Kidney epithelial cell (primary cell): ENCODE results near the gene MEIKIN. TPM values are rescaled to one million over a fixed set of nuclear protein-coding genes. Genes with fewer than 3 reads are reported as not detected.

ENCODE experiments used
- DNase-seq: peaks from one replicate; pipeline ENCODE4 v3.0.0-alpha.2; 2010; ENCODE audit warnings: low read depth
- H3K27me3 ChIP-seq: 2 replicates; pipeline ENCODE4 v1.6.0; 2011; ENCODE audit warnings: low read length; ENCODE audit not compliant: control insufficient read depth, insufficient read depth
- H3K36me3 ChIP-seq: 2 replicates; pipeline ENCODE4 v1.5.1; 2011; ENCODE audit warnings: low read length; ENCODE audit not compliant: control insufficient read depth, insufficient read depth
- H3K4me3 ChIP-seq: 2 replicates; pipeline ENCODE4 v1.5.1; 2011; ENCODE audit warnings: low read depth, mild to moderate bottlenecking, control low read depth, low read length
- CTCF ChIP-seq: IDR thresholded peaks from 2 replicates; pipeline ENCODE4 v1.5.1; 2011; ENCODE audit warnings: mild to moderate bottlenecking, moderate library complexity, low read length, control low read depth, inconsistent platforms; ENCODE audit not compliant: insufficient read depth, poor library complexity, severe bottlenecking
- total RNA-seq: library from RNA; depleted of rRNA; stranded (reverse); fragments of >200 nt; gene quantifications from 2 replicates; pipeline ENCODE4 v1.2.3, GENCODE V29; 2015

MEIKIN gene
- total RNA-seq, 1 donor from 2014 or later: not detected

GRCh38 chr5:131976414-131977211, 31.1 kb upstream of the MEIKIN start:
- Histone ChIP-seq H3K36me3 (no peaks in the 10 kb centered on the region), H3K4me3 (no peak overlapping the region), H3K27me3 (no peaks in the 10 kb centered on the region)
- TF ChIP-seq CTCF: no peak
- no peak for DNase-seq

DNA sequence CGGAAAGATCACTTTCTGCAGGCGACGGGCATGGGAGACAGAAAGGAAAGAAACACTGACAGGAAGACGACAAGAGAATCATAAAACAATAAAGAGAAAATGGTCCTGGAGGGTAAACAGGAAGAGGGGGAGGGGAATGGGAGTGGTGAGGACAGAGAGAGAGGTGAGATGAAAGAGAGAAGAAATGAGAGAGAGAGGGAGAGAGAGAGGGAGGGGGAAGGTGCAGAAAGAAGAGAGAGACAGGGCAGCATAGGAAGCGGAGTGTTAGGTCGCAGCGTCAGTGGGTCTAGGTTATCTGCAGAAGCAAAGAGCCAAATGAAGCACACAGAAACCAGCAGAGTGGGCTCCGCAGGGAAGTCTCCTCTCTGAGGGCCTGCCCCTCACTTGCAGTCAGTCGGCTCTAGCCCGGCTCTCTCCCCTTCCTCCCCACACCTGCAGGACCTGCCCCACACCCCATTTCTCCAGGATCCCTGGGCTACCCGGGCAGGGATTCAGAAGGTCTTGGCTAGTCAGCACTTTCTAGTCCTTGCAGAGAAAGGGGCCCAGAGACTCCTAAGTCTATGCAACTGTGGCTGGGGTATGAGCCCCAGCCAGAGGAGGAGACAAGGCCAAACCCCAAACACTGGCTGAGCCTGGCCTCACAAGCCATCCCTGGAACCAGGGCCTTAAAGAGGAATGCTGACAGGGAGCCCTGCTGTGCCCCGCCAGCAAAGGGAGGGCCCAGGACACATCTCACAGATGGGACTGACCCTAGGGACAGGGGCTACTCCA, 29.7 kb upstream of the MEIKIN start:
- Histone ChIP-seq H3K36me3 (no peaks in the 10 kb centered on the region), H3K4me3 (no peak overlapping the region), H3K27me3 (no peaks in the 10 kb centered on the region)
- no peak for DNase-seq
- TF ChIP-seq CTCF: no peak

DNA sequence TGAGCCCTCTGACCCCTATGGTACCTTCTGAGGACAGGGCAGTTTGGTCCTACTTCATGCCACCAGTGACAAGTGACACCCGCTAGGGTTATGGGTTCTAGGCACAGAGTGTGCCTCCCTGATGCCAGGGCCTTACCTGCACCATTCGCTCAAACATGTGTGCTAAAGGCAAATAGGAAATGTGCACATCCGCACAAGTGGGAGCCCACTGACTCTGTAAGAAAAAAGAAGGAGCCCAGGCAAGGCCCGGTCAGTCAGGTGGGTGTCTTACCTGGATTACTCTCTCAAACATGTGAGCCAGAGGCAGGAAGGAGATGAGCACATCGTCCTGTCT, 29.1 kb upstream of the MEIKIN start:
- Histone ChIP-seq H3K27me3 (no peaks in the 10 kb centered on the region), H3K4me3 (no peak overlapping the region), H3K36me3 (no peaks in the 10 kb centered on the region)
- DNase-seq: no peak
- no peak for TF ChIP-seq CTCF

DNA sequence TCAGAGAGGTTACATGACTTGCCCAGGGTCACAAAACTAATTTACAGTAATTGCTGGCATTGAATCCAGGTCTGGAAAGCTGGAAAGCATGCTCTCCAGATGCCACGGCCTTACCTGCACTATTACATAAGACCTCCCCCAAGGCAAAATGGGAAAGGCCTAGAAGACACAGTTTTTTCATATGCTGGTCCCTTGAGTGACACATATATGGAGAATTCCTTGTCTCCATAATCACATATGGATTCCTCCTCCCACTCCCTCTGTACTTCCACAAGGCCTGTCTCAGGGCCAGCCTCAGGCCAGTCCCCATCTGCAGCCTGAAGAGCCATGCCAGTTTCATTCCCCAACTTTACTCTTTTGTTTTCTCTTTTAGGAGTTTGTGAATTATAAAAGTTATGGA, 28.6 kb upstream of the MEIKIN start:
- TF ChIP-seq CTCF: no peak
- DNase-seq: no peak
- Histone ChIP-seq H3K36me3 (no peaks in the 10 kb centered on the region), H3K4me3 (no peak overlapping the region), H3K27me3 (no peaks in the 10 kb centered on the region)

GRCh38 chr5:131973089-131973712, 27.7 kb upstream of the MEIKIN start:
- H3K4me3 ChIP-seq: no peak overlapping the region
- TF ChIP-seq CTCF: no peak
- DNase-seq: no peak
- no peaks in the 10 kb centered on the region for H3K36me3 ChIP-seq
- H3K27me3 ChIP-seq: no peaks in the 10 kb centered on the region
